ENCODE data around the gene CALR3. TPM values are rescaled to one million over a fixed set of nuclear protein-coding genes. Genes with fewer than 3 reads are reported as not detected.

Gene CALR3
- total RNA-seq, 4 donors from 2014 or later, result not detected

GRCh38 chr19:16435999-16436650 is 59.8 kb downstream of the CALR3 start:
- Histone ChIP-seq H3K27me3 (no peaks in the 10 kb centered on the region), H3K36me3 (no peaks in the 10 kb centered on the region), H3K4me1 (peaks cover 0 to 3% of the 10 kb centered on the region in 2 donors), H3K4me3 (no peak overlapping the region), H3K9me3 (no peaks in the 10 kb centered on the region), H3K27ac (peak overlapping the region; percentile 72 to 77)
- no peak for TF ChIP-seq CTCF (IDR thresholded peaks at IDR 0.05)
- no peak for TF ChIP-seq POLR2A (IDR thresholded peaks at IDR 0.05)
- intact Hi-C loops (cut with DNase I; ENCODE audit: low total_unique reads), result no loop called here
- DNase-seq, result no peak

- no peaks in the 10 kb centered on the region for H3K27me3 ChIP-seq
- no peaks in the 10 kb centered on the region for H3K9me3 ChIP-seq
- H3K36me3 ChIP-seq, result no peaks in the 10 kb centered on the region
- peak; percentile 71 to 74 for DNase-seq
- peak overlapping the region; percentile 72 to 77 for H3K27ac ChIP-seq
- no peak for TF ChIP-seq POLR2A (IDR thresholded peaks at IDR 0.05)
- no peak for TF ChIP-seq CTCF (IDR thresholded peaks at IDR 0.05)
- intact Hi-C loops (cut with DNase I; ENCODE audit: low total_unique reads), result no loop called here
- H3K4me3 ChIP-seq, result no peak overlapping the region
- peaks cover 0 to 3% of the 10 kb centered on the region in 2 donors for H3K4me1 ChIP-seq
Observed at GRCh38 chr19:16435238-16435917, 60.6 kb downstream of the CALR3 start.

GRCh38 chr19:16433986-16434385 is 62.0 kb downstream of the CALR3 start:
- Histone ChIP-seq H3K27me3 (no peaks in the 10 kb centered on the region), H3K9me3 (no peaks in the 10 kb centered on the region), H3K4me1 (peaks cover 0 to 3% of the 10 kb centered on the region in 2 donors), H3K27ac (peak overlapping the region in 1 of 2 donors; percentile 77), H3K36me3 (no peaks in the 10 kb centered on the region), H3K4me3 (no peak overlapping the region)
- DNase-seq, result no peak
- TF ChIP-seq CTCF (IDR thresholded peaks at IDR 0.05), result no peak
- no peak for TF ChIP-seq POLR2A (IDR thresholded peaks at IDR 0.05)
- intact Hi-C loops (cut with DNase I; ENCODE audit: low total_unique reads), result no loop called here

GRCh38 chr19:16429759-16430091 is 66.2 kb downstream of the CALR3 start:
- intact Hi-C loops (cut with DNase I; ENCODE audit: low total_unique reads), result no loop called here
- Histone ChIP-seq H3K27ac (no peak overlapping the region), H3K36me3 (no peaks in the 10 kb centered on the region), H3K4me1 (no peaks in the 10 kb centered on the region), H3K4me3 (no peak overlapping the region), H3K27me3 (no peaks in the 10 kb centered on the region), H3K9me3 (no peaks in the 10 kb centered on the region)
- TF ChIP-seq CTCF (IDR thresholded peaks at IDR 0.05), result no peak
- TF ChIP-seq POLR2A (IDR thresholded peaks at IDR 0.05), result no peak
- no peak for DNase-seq

GRCh38 chr19:16429066-16429758 is 66.8 kb downstream of the CALR3 start:
- Histone ChIP-seq H3K4me1 (no peaks in the 10 kb centered on the region), H3K4me3 (no peak overlapping the region), H3K36me3 (no peaks in the 10 kb centered on the region), H3K27me3 (no peaks in the 10 kb centered on the region), H3K9me3 (no peaks in the 10 kb centered on the region), H3K27ac (no peak overlapping the region)
- DNase-seq, result no peak
- TF ChIP-seq POLR2A (IDR thresholded peaks at IDR 0.05), result no peak
- TF ChIP-seq CTCF (IDR thresholded peaks at IDR 0.05), result no peak
- intact Hi-C loops (cut with DNase I; ENCODE audit: low total_unique reads), result no loop called here
